Measurements from ENCODE around the gene RPRD1B.
"Not testable (repeated sequence)": the region's sequence is repeated elsewhere in the genome, so short reads cannot be mapped to it uniquely, and the experiment has no call there.

RPRD1B gene

GRCh38 chr20:38107386-38107785, 73.8 kb downstream of the RPRD1B start:
- DNase-seq (ENCODE audit: low spot score), result not testable (repeated sequence)

- DNase-seq (ENCODE audit: low spot score), result not testable (repeated sequence)
Observed at GRCh38 chr20:38107916-38108315, 74.4 kb downstream of the RPRD1B start.

- DNase-seq (ENCODE audit: low spot score), result no peak
Observed at GRCh38 chr20:38108438-38108985, 75.0 kb downstream of the RPRD1B start.

GRCh38 chr20:38108986-38109541, 75.5 kb downstream of the RPRD1B start:
- no peak for DNase-seq (ENCODE audit: low spot score)

- peak; percentile 84 for DNase-seq (ENCODE audit: low spot score)
Observed at GRCh38 chr20:38109591-38110524, 76.3 kb downstream of the RPRD1B start.

- DNase-seq (ENCODE audit: low spot score), result no peak
Observed at GRCh38 chr20:38110525-38111178, 77.1 kb downstream of the RPRD1B start.

GRCh38 chr20:38111366-38112232, 78.1 kb downstream of the RPRD1B start:
- DNase-seq (ENCODE audit: low spot score), result no peak

GRCh38 chr20:38112261-38112929, 78.8 kb downstream of the RPRD1B start:
- DNase-seq (ENCODE audit: low spot score), result no peak

GRCh38 chr20:38112930-38113294, 79.4 kb downstream of the RPRD1B start:
- DNase-seq (ENCODE audit: low spot score), result no peak

GRCh38 chr20:38113401-38114325, 80.1 kb downstream of the RPRD1B start:
- DNase-seq (ENCODE audit: low spot score), result no peak

- no peak for DNase-seq (ENCODE audit: low spot score)
Observed at GRCh38 chr20:38114353-38114791, 80.8 kb downstream of the RPRD1B start.

- DNase-seq (ENCODE audit: low spot score), result peak; percentile 59
Observed at GRCh38 chr20:38115205-38115604, 81.7 kb downstream of the RPRD1B start.

GRCh38 chr20:38115896-38116295, 82.3 kb downstream of the RPRD1B start:
- DNase-seq (ENCODE audit: low spot score), result no peak

GRCh38 chr20:38116409-38117165, 83.0 kb downstream of the RPRD1B start:
- DNase-seq (ENCODE audit: low spot score), result no peak

GRCh38 chr20:38117205-38117604, 83.7 kb downstream of the RPRD1B start:
- DNase-seq (ENCODE audit: low spot score), result no peak

- peak; percentile 89 for DNase-seq (ENCODE audit: low spot score)
Observed at GRCh38 chr20:38117635-38118034, 84.1 kb downstream of the RPRD1B start.

- DNase-seq (ENCODE audit: low spot score), result no peak
Observed at GRCh38 chr20:38119446-38119845, 85.9 kb downstream of the RPRD1B start.

GRCh38 chr20:38120625-38120988, 87.1 kb downstream of the RPRD1B start:
- DNase-seq (ENCODE audit: low spot score), result no peak

GRCh38 chr20:38121741-38122140, 88.2 kb downstream of the RPRD1B start:
- no peak for DNase-seq (ENCODE audit: low spot score)
